SK-N-SH treated with all-trans-retinoic acid at 6 μM for 48 hours (cell line): ENCODE results near the gene INSRR.

Experiments
- ATAC-seq: fragments of 200-7000 bp; cut with Tn5 transposase; 3 replicates; pipeline ENCODE4 v1.9.1; 2020; ENCODE audit warnings: mild to moderate bottlenecking, moderate library complexity
- ARNTL ChIP-seq: fragments of 450-650 bp; formaldehyde crosslinking; IDR thresholded peaks from 2 replicates; pipeline ENCODE4 v1.5.0; 2020; ENCODE audit warnings: low read depth, mild to moderate bottlenecking, moderate library complexity, borderline replicate concordance
- BACH2 ChIP-seq: fragments of 250-450 bp; sonication (Bioruptor Pico); IDR thresholded peaks from 2 replicates; pipeline ENCODE4 v1.9.0; 2021; ENCODE audit warnings: mild to moderate bottlenecking, borderline replicate concordance
- CREB5 ChIP-seq: fragments of 250-450 bp; sonication (Bioruptor Pico); IDR thresholded peaks from 2 replicates; pipeline ENCODE4 v1.5.1; 2020; ENCODE audit warnings: low read depth, mild to moderate bottlenecking, moderate library complexity
- ESRRG ChIP-seq: fragments of 250-450 bp; sonication (Bioruptor Pico); IDR thresholded peaks from 2 replicates; pipeline ENCODE4 v1.6.1; 2021; ENCODE audit warnings: mild to moderate bottlenecking
- GLIS3 ChIP-seq: fragments of 250-450 bp; sonication (Bioruptor Pico); IDR thresholded peaks from 2 replicates; pipeline ENCODE4 v1.5.0; 2020; ENCODE audit warnings: mild to moderate bottlenecking, moderate library complexity
- ISL1 ChIP-seq: fragments of 250-450 bp; sonication (Bioruptor Pico); IDR thresholded peaks from 2 replicates; pipeline ENCODE4 v2.1.2; 2022; ENCODE audit warnings: mild to moderate bottlenecking, moderate library complexity
- PATZ1 ChIP-seq: fragments of 250-450 bp; sonication (Bioruptor Pico); IDR thresholded peaks from 2 replicates; pipeline ENCODE4 v1.8.0; 2020; ENCODE audit warnings: mild to moderate bottlenecking, moderate library complexity, borderline replicate concordance
- POU6F1 ChIP-seq: fragments of 250-450 bp; sonication (Bioruptor Pico); IDR thresholded peaks from 2 replicates; pipeline ENCODE4 v1.8.0; 2021; ENCODE audit warnings: low read depth, mild to moderate bottlenecking, moderate library complexity, borderline replicate concordance
- PPARA ChIP-seq: fragments of 250-450 bp; sonication (Bioruptor Pico); IDR thresholded peaks from 2 replicates; pipeline ENCODE4 v1.5.0; 2020; ENCODE audit warnings: mild to moderate bottlenecking, borderline replicate concordance
- RARB ChIP-seq: fragments of 250-450 bp; sonication (Bioruptor Pico); IDR thresholded peaks from 2 replicates; pipeline ENCODE4 v1.8.0; 2021; ENCODE audit warnings: mild to moderate bottlenecking, moderate library complexity
- SNAI2 ChIP-seq: fragments of 250-450 bp; sonication (Bioruptor Pico); IDR thresholded peaks from 2 replicates; pipeline ENCODE4 v1.5.0; 2020; ENCODE audit warnings: mild to moderate bottlenecking, moderate library complexity
- TCF4 ChIP-seq: fragments of 250-450 bp; sonication (Bioruptor Pico); IDR thresholded peaks from 2 replicates; pipeline ENCODE4 v1.8.0; 2021; ENCODE audit warnings: mild to moderate bottlenecking, moderate library complexity, borderline replicate concordance
- TOX ChIP-seq: fragments of 250-450 bp; sonication (Bioruptor Pico); IDR thresholded peaks from 2 replicates; pipeline ENCODE4 v1.8.0; 2021; ENCODE audit warnings: mild to moderate bottlenecking, moderate library complexity, borderline replicate concordance
- TSHZ2 ChIP-seq: fragments of 250-450 bp; sonication (Bioruptor Pico); IDR thresholded peaks from 2 replicates; pipeline ENCODE4 v1.5.0; 2020; ENCODE audit warnings: mild to moderate bottlenecking, moderate library complexity
- ZC3H10 ChIP-seq: fragments of 250-450 bp; sonication (Bioruptor Pico); IDR thresholded peaks from 2 replicates; pipeline ENCODE4 v1.5.1; 2021; ENCODE audit warnings: mild to moderate bottlenecking, moderate library complexity
- ZFP3 ChIP-seq: fragments of 250-450 bp; sonication (Bioruptor Pico); IDR thresholded peaks from 2 replicates; pipeline ENCODE4 v1.5.0; 2020; ENCODE audit warnings: mild to moderate bottlenecking, moderate library complexity
- ZFP30 ChIP-seq: fragments of 450-650 bp; formaldehyde crosslinking; IDR thresholded peaks from 2 replicates; pipeline ENCODE4 v1.5.0; 2022; ENCODE audit warnings: mild to moderate bottlenecking, moderate library complexity
- ZNF565 ChIP-seq: fragments of 450-650 bp; formaldehyde crosslinking; conservative IDR thresholded peaks from 2 replicates; pipeline ENCODE4 v1.5.0; 2020; ENCODE audit warnings: low read depth, mild to moderate bottlenecking, moderate library complexity
- ZNF8 ChIP-seq: fragments of 450-650 bp; formaldehyde crosslinking; IDR thresholded peaks from 2 replicates; pipeline ENCODE4 v1.5.0; 2020; ENCODE audit warnings: mild to moderate bottlenecking, moderate library complexity
- TF ChIP-seq, protein P1 (sequence below): fragments of 250-450 bp; sonication (Bioruptor Pico); IDR thresholded peaks from 2 replicates; pipeline ENCODE4 v1.5.1; 2021; ENCODE audit warnings: mild to moderate bottlenecking, moderate library complexity

Gene INSRR

DNA sequence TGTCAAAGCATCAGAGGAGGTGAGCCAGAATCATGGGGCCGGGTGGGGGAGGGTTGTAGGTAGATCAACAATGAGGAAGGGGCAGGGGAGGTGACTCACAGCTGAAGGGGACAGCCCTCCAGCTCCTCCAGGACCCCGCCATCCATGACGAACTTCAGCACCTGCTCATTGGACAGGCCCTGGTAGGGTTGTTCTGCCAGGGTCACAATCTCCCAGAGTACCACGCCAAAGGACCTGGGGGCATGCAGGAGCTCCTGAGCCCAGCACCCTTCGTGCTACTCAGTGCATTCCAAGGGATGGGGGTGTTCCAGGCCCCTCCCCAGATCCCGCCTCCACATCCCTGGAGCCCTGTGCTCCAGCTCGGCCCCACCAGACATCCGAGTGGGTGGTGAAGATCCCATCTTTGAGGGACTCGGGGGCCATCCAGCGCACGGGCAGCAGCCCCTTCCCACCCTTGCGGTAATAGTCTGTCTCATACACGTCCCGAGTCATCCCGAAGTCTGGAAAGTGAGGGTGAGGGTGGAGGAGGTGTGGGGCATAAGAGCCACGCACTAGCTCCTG is 17.5 kb downstream of the INSRR start:
- TF ChIP-seq PPARA (CRISPR knock-in tag), result no peak
- no peak for TF ChIP-seq CREB5 (CRISPR knock-in tag)
- TF ChIP-seq PATZ1 (CRISPR knock-in tag), result no peak
- TF ChIP-seq ZFP30 (CRISPR knock-in tag), result no peak
- TF ChIP-seq ZNF8, result no peak
- TF ChIP-seq, protein P1, sequence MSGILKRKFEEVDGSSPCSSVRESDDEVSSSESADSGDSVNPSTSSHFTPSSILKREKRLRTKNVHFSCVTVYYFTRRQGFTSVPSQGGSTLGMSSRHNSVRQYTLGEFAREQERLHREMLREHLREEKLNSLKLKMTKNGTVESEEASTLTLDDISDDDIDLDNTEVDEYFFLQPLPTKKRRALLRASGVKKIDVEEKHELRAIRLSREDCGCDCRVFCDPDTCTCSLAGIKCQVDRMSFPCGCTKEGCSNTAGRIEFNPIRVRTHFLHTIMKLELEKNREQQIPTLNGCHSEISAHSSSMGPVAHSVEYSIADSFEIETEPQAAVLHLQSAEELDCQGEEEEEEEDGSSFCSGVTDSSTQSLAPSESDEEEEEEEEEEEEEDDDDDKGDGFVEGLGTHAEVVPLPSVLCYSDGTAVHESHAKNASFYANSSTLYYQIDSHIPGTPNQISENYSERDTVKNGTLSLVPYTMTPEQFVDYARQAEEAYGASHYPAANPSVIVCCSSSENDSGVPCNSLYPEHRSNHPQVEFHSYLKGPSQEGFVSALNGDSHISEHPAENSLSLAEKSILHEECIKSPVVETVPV, result no peak
- no peak for TF ChIP-seq POU6F1
- no peak for TF ChIP-seq ARNTL (CRISPR knock-in tag)
- no peak for TF ChIP-seq ZFP3
- no peak for TF ChIP-seq ZNF565 (CRISPR knock-in tag)
- TF ChIP-seq GLIS3 (CRISPR knock-in tag), result no peak
- TF ChIP-seq BACH2 (CRISPR knock-in tag), result no peak
- TF ChIP-seq ZC3H10 (CRISPR knock-in tag), result no peak
- TF ChIP-seq TSHZ2 (CRISPR knock-in tag), result no peak
- TF ChIP-seq, all 23 proteins: peak for 0
- ATAC-seq, result no peak

GRCh38 chr1:156840898-156841279 is 18.0 kb downstream of the INSRR start:
- ATAC-seq, result no peak
- TF ChIP-seq, protein P1, result no peak
- no peak for TF ChIP-seq ZNF565 (CRISPR knock-in tag)
- TF ChIP-seq ZFP30 (CRISPR knock-in tag), result no peak
- TF ChIP-seq ESRRG, result no peak
- no peak for TF ChIP-seq ZNF8
- TF ChIP-seq SNAI2 (CRISPR knock-in tag), result no peak
- no peak for TF ChIP-seq TOX
- no peak for TF ChIP-seq CREB5 (CRISPR knock-in tag)
- no peak for TF ChIP-seq RARB (CRISPR knock-in tag)
- TF ChIP-seq BACH2 (CRISPR knock-in tag), result no peak
- TF ChIP-seq PPARA (CRISPR knock-in tag), result no peak
- no peak for TF ChIP-seq ISL1 (CRISPR knock-in tag)
- no peak for TF ChIP-seq POU6F1
- TF ChIP-seq TCF4 (CRISPR knock-in tag), result no peak
